CD14-positive monocyte (primary cell): ENCODE data around the gene P2RY12. TPM values are rescaled to one million over a fixed set of nuclear protein-coding genes. Genes with fewer than 3 reads are reported as not detected.

Experiments used
- DNase-seq, 3 donors: peaks; one replicate each; pipeline ENCODE4 v3.0.0-alpha.2; 2011 to 2022
- H2AFZ ChIP-seq: 2 replicates; pipeline ENCODE4 v1.6.0; 2012; ENCODE audit warnings: mild to moderate bottlenecking, low read depth, low read length, inconsistent platforms; ENCODE audit not compliant: insufficient read depth, poor library complexity, severe bottlenecking
- H3K27ac ChIP-seq, 2 donors: 1 replicate in 1 of 2; 2 replicates in 1 of 2; pipeline ENCODE4 v1.5.1; 2012 to 2013; ENCODE audit warnings: low read length in 2 of 2, control low read depth in 1 of 2, inconsistent platforms in 1 of 2, low read depth in 1 of 2, mild to moderate bottlenecking in 1 of 2
- H3K27me3 ChIP-seq, 2 donors: one replicate each; pipeline versions ENCODE4 v1.6.0 to v1.6.1; 2011 to 2013; ENCODE audit warnings: low read length in 2 of 2; ENCODE audit not compliant: control insufficient read depth in 2 of 2, insufficient read depth in 2 of 2
- H3K36me3 ChIP-seq, 2 donors: replicated peaks in 1 of 2; 1 replicate in 1 of 2; 2 replicates in 1 of 2; pipeline versions ENCODE4 v1.5.1 to v1.6.1; 2012 to 2013; ENCODE audit warnings: low read length in 2 of 2, control low read depth in 1 of 2, inconsistent platforms in 1 of 2, mild to moderate bottlenecking in 1 of 2; ENCODE audit not compliant: insufficient read depth in 2 of 2, control insufficient read depth in 1 of 2
- H3K4me1 ChIP-seq, 2 donors: 1 replicate in 1 of 2; 2 replicates in 1 of 2; pipeline versions ENCODE4 v1.5.1 to v1.6.1; 2012 to 2013; ENCODE audit warnings: low read length in 2 of 2, control low read depth in 1 of 2, inconsistent platforms in 1 of 2, mild to moderate bottlenecking in 1 of 2, moderate library complexity in 1 of 2; ENCODE audit not compliant: insufficient read depth in 2 of 2, control insufficient read depth in 1 of 2
- H3K4me2 ChIP-seq: replicated peaks from 2 replicates; pipeline ENCODE3; 2012; ENCODE audit warnings: low read length, moderate library complexity, mild to moderate bottlenecking; ENCODE audit not compliant: poor library complexity, severe bottlenecking; ENCODE audit errors: extremely low read depth
- H3K4me3 ChIP-seq, 3 experiments: fragments of 200-600 bp in 1 of 3; sonication (generic) in 1 of 3; replicated peaks in 1 of 3; 1 replicate in 2 of 3; 2 replicates in 1 of 3; pipeline ENCODE4 v1.5.1; 2011 to 2013; ENCODE audit warnings: low read length in 3 of 3, mild to moderate bottlenecking in 3 of 3, control low read depth in 2 of 3, low read depth in 2 of 3, inconsistent platforms in 1 of 3, moderate library complexity in 1 of 3
- H3K79me2 ChIP-seq: 2 replicates; pipeline ENCODE4 v1.6.0; 2012; ENCODE audit warnings: mild to moderate bottlenecking, control low read depth, inconsistent platforms, low read length, moderate library complexity; ENCODE audit not compliant: insufficient read depth
- H3K9ac ChIP-seq: 2 replicates; pipeline ENCODE4 v1.6.0; 2017; ENCODE audit warnings: low read length, mild to moderate bottlenecking; ENCODE audit not compliant: insufficient read depth, poor library complexity, severe bottlenecking
- H3K9me3 ChIP-seq, 2 donors: replicated peaks in 1 of 2; 1 replicate in 1 of 2; 2 replicates in 1 of 2; pipeline versions ENCODE4 v1.5.1 to v1.6.1; 2012 to 2013; ENCODE audit warnings: low read length in 2 of 2, control low read depth in 1 of 2; ENCODE audit not compliant: control insufficient read depth in 1 of 2, insufficient read depth in 1 of 2
- H4K20me1 ChIP-seq: 2 replicates; pipeline ENCODE4 v1.6.0; 2012; ENCODE audit warnings: mild to moderate bottlenecking, low read length, control low read depth, moderate library complexity; ENCODE audit not compliant: insufficient read depth
- H3K27ac Mint-ChIP-seq, 7 donors: one replicate each; pipeline ENCODE4 v1.8.0; 2020; ENCODE audit warnings: mild to moderate bottlenecking in 7 of 7, mixed read lengths in 7 of 7, moderate library complexity in 6 of 7, inconsistent platforms in 2 of 7
- H3K27me3 Mint-ChIP-seq, 3 donors: one replicate each; pipeline ENCODE4 v1.8.0; 2021 to 2022; ENCODE audit warnings: low read depth in 3 of 3, mild to moderate bottlenecking in 3 of 3, mixed read lengths in 3 of 3, moderate library complexity in 3 of 3, inconsistent platforms in 1 of 3
- H3K36me3 Mint-ChIP-seq, 2 donors: one replicate each; pipeline ENCODE4 v1.8.0; 2020; ENCODE audit warnings: mixed read lengths in 2 of 2, inconsistent platforms in 1 of 2, mild to moderate bottlenecking in 1 of 2
- H3K4me1 Mint-ChIP-seq: one replicate; pipeline ENCODE4 v1.8.0; 2020; ENCODE audit warnings: mild to moderate bottlenecking, mixed read lengths
- H3K4me3 Mint-ChIP-seq, 2 donors: one replicate each; pipeline ENCODE4 v1.8.0; 2020; ENCODE audit warnings: mild to moderate bottlenecking in 2 of 2, mixed read lengths in 2 of 2, moderate library complexity in 1 of 2
- H3K9me3 Mint-ChIP-seq, 7 donors: one replicate each; pipeline ENCODE4 v1.8.0; 2020 to 2022; ENCODE audit warnings: mixed read lengths in 7 of 7, mild to moderate bottlenecking in 6 of 7, moderate library complexity in 6 of 7, inconsistent platforms in 2 of 7
- CTCF ChIP-seq: fragments of 200-600 bp; IDR thresholded peaks from one replicate; pipeline ENCODE4 v1.8.0; 2022; ENCODE audit warnings: antibody characterized with exemption, mild to moderate bottlenecking
- WGBS: methylation state at CpG from one replicate; pipeline ENCODE4 v1.1.5; 2013; ENCODE audit warnings: missing lambda C conversion rate; ENCODE audit not compliant: insufficient coverage; 5-methylcytosine and 5-hydroxymethylcytosine counted together
- intact Hi-C, 2 donors: fragments of 100-400 bp; cut with micrococcal nuclease; formaldehyde crosslinking; loops; one replicate each; pipeline versions ENCODE4 v1.15.0 to v1.15.1; 2023
- polyA plus RNA-seq, 3 donors: library from polyadenylated mRNA; depleted of rRNA in 1 of 3; unstranded in 2 of 3; stranded (reverse) in 1 of 3; fragments of 300-500 nt in 2 of 3; fragments of >200 nt in 1 of 3; fragmentation: Illumina TruSeq in 2 of 3; gene quantifications; 1 replicate in 2 of 3; 2 replicates in 1 of 3; pipeline ENCODE4 v1.2.3, GENCODE V29; 2012 to 2021

Gene P2RY12
- polyA plus RNA-seq, 3 donors: 1.9 to 3.0 (median 2.7) TPM

GRCh38 chr3:151410891-151411559, 26.5 kb upstream of the P2RY12 start:
- Mint-ChIP-seq H3K9me3 (peaks cover 0 to 8% (median 2%) of the 10 kb centered on the region in 7 donors), H3K27ac (no peak overlapping the region), H3K36me3 (no peaks in the 10 kb centered on the region), H3K4me3 (no peak overlapping the region), H3K27me3 (peaks cover 0 to 3% (median 2%) of the 10 kb centered on the region in 3 donors), H3K4me1 (peaks cover 2% of the 10 kb centered on the region)
- peaks cover 0 to 4% of the 10 kb centered on the region in 2 donors for H3K9me3 ChIP-seq
- no peaks in the 10 kb centered on the region for H3K79me2 ChIP-seq
- TF ChIP-seq CTCF: no peak
- no peaks in the 10 kb centered on the region for H3K36me3 ChIP-seq
- H2AFZ ChIP-seq: no peak overlapping the region
- H3K27me3 ChIP-seq: no peaks in the 10 kb centered on the region
- no peak overlapping the region for H3K27ac ChIP-seq
- intact Hi-C loops: no loop called here
- no peak overlapping the region for H3K9ac ChIP-seq
- 97% methylated on average over 7 of the region's 9 CpGs for WGBS
- no peak overlapping the region for H3K4me3 ChIP-seq
- H3K4me2 ChIP-seq: no peak overlapping the region
- H3K4me1 ChIP-seq: no peaks in the 10 kb centered on the region
- no peak for DNase-seq
- H4K20me1 ChIP-seq: no peaks in the 10 kb centered on the region

- Mint-ChIP-seq H3K4me1 (peaks cover 10% of the 10 kb centered on the region), H3K27me3 (no peaks in the 10 kb centered on the region), H3K4me3 (no peak overlapping the region), H3K9me3 (peaks cover 0 to 6% (median under 1%) of the 10 kb centered on the region in 7 donors), H3K36me3 (no peaks in the 10 kb centered on the region), H3K27ac (no peak overlapping the region)
- Histone ChIP-seq H4K20me1 (no peaks in the 10 kb centered on the region), H2AFZ (no peak overlapping the region), H3K4me1 (peaks cover 0 to 7% of the 10 kb centered on the region in 2 donors), H3K79me2 (no peaks in the 10 kb centered on the region), H3K27me3 (no peaks in the 10 kb centered on the region), H3K27ac (no peak overlapping the region), H3K36me3 (no peaks in the 10 kb centered on the region), H3K4me3 (no peak overlapping the region), H3K4me2 (no peak overlapping the region), H3K9me3 (peaks cover 0 to 1% of the 10 kb centered on the region in 2 donors), H3K9ac (no peak overlapping the region)
- WGBS: no CpG with 5 or more reads among the region's 2 CpGs
- no peak for DNase-seq
- intact Hi-C loops: no loop called here
- no peak for TF ChIP-seq CTCF
Observed at GRCh38 chr3:151407928-151408327, 23.4 kb upstream of the P2RY12 start.
